ENCODE measurements around the gene APRT.

GRCh38 chr16:88810166-88810911, 1.4 kb downstream of the APRT start:
- TF ChIP-seq EP300 (IDR thresholded peaks at IDR 0.05), result no peak
- no peak for TF ChIP-seq POLR2AphosphoS5 (IDR thresholded peaks at IDR 0.05)
